ENCODE data around the gene ZNF254. TPM values are rescaled to one million over a fixed set of nuclear protein-coding genes. Genes with fewer than 3 reads are reported as not detected.

Gene ZNF254
- total and polyA plus RNA-seq, 7 donors: 1.2 to 7.0 (median 2.2) TPM

DNA sequence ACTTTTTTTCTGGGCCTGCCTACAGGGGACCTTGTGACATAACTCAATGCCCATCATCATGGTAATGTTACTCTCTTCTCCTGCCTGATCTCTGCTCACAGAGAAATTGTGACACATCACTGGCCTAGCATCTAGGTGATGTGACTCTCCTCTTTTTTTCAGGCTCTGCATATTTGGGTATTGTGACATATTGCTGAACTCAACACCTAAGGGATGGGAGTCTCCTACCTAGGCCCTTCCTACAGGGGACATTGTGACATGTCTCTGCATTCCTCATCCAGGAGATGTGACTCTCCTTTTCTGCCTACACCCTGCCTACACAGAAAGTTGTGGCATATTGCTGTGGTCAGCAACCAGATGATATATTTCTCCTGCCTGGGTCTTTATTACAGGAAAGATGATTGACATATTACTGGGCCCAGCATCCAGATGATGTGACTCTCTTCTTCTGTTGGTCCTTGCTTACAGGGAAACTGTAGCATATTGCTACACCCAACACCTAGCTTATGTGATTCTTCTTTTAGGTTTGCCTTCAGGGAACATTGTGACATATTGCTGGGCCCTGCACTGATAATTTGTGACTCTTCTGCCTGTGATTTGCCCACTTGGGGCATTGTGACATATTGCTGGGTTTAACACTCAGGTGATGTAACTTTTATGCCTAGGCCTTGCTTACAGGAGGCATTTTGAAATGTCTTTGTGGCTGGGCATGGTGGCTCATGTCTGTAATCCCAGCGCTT, 21.0 kb upstream of the ZNF254 start:
- 93 to 100% (median 100%) methylated on average over 1 of the region's 1 CpG for WGBS, 3 donors
- no peak for ATAC-seq
- no peaks in the 10 kb centered on the region for H3K4me1 ChIP-seq
- no peak overlapping the region for H3K27ac ChIP-seq
- no peaks in the 10 kb centered on the region for H3K27me3 ChIP-seq (ENCODE audit: insufficient read depth in 3 of 3, low read length in 2 of 3)
- H3K4me3 ChIP-seq: no peak overlapping the region
- H3K36me3 ChIP-seq (ENCODE audit: insufficient read depth in 1 of 2, low read depth in 1 of 2): peaks cover 0 to 7% of the 10 kb centered on the region in 2 donors
- TF ChIP-seq, protein P1, sequence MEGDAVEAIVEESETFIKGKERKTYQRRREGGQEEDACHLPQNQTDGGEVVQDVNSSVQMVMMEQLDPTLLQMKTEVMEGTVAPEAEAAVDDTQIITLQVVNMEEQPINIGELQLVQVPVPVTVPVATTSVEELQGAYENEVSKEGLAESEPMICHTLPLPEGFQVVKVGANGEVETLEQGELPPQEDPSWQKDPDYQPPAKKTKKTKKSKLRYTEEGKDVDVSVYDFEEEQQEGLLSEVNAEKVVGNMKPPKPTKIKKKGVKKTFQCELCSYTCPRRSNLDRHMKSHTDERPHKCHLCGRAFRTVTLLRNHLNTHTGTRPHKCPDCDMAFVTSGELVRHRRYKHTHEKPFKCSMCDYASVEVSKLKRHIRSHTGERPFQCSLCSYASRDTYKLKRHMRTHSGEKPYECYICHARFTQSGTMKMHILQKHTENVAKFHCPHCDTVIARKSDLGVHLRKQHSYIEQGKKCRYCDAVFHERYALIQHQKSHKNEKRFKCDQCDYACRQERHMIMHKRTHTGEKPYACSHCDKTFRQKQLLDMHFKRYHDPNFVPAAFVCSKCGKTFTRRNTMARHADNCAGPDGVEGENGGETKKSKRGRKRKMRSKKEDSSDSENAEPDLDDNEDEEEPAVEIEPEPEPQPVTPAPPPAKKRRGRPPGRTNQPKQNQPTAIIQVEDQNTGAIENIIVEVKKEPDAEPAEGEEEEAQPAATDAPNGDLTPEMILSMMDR (IDR thresholded peaks at IDR 0.05): no peak
- H3K9me3 ChIP-seq: no peaks in the 10 kb centered on the region
- intact Hi-C loops (cut with DNase I): no loop called here
- no peak for DNase-seq

DNA sequence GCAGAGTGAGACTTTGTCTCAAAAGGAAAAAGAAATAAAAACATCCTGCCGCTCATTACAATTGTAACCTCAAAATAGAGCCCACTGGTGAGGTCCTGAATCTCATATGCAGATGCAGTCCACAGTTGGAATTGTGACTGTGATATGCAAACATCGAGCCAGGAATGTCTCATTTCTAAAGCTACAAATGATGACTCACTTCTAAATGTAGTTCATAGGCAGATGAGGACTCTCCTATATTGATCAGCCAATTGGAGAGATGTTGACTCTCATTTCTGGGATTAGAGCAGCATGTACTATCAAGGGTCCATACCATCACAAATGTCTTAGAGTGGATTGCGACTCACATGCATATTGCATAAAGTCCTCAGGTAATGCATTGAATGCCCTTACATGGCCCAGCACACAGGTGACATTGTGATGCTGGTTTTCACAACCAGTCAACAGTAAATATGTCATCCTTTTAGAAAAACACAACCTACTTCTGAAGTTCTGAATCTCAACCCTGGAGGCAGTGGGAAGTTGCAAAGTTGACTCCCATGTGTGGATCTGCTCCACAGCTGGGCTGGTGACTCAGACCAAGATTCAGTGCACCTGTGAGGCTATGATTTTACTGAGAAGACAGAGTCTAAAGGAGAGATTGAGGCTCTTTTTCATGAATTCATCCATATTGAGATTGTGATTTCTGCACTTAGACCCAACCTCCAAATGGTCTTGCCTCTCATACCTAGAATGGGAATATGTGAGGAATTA, 16.9 kb upstream of the ZNF254 start:
- H3K27me3 ChIP-seq (ENCODE audit: insufficient read depth in 3 of 3, low read length in 2 of 3): no peaks in the 10 kb centered on the region
- intact Hi-C loops (cut with DNase I): no loop called here
- TF ChIP-seq, protein P1 (IDR thresholded peaks at IDR 0.05): no peak
- H3K4me1 ChIP-seq: no peaks in the 10 kb centered on the region
- ATAC-seq (no peak), DNase-seq (no peak)
- H3K4me3 ChIP-seq: no peak overlapping the region
- no peak overlapping the region for H3K27ac ChIP-seq
- WGBS, 3 donors: 94 to 95% (median 95%) methylated on average over 3 of the region's 3 CpGs
- no peaks in the 10 kb centered on the region for H3K9me3 ChIP-seq
- peaks cover 0 to 7% of the 10 kb centered on the region in 2 donors for H3K36me3 ChIP-seq (ENCODE audit: insufficient read depth in 1 of 2, low read depth in 1 of 2)

DNA sequence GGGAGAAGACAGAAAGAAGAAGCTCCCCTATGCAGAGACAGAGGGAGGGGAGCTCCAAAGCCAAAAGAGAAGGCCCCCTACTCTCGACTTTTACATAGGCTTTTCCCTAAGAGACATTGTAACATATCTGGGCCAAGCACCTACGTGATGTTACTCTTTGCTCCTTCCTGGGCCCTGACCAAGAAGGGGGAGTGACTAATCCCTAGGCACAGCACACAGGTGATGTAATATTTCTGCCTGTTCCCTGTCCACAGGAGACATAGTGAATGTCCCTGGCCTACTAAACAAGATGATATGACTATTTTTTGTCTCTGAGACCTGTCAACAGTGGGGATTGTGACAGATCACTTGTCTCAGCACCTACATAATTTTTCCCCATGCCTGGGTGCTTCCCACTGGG, 15.9 kb upstream of the ZNF254 start:
- Histone ChIP-seq H3K36me3 (ENCODE audit: insufficient read depth in 1 of 2, low read depth in 1 of 2) (peaks cover 0 to 7% of the 10 kb centered on the region in 2 donors), H3K9me3 (no peaks in the 10 kb centered on the region), H3K27ac (no peak overlapping the region), H3K4me1 (no peaks in the 10 kb centered on the region), H3K27me3 (ENCODE audit: insufficient read depth in 3 of 3, low read length in 2 of 3) (no peaks in the 10 kb centered on the region), H3K4me3 (no peak overlapping the region)
- TF ChIP-seq, protein P1 (IDR thresholded peaks at IDR 0.05): no peak
- DNase-seq: no peak
- 76 to 90% (median 84%) methylated on average over 2 of the region's 2 CpGs for WGBS, 3 donors
- intact Hi-C loops (cut with DNase I): no loop called here
- ATAC-seq: no peak

DNA sequence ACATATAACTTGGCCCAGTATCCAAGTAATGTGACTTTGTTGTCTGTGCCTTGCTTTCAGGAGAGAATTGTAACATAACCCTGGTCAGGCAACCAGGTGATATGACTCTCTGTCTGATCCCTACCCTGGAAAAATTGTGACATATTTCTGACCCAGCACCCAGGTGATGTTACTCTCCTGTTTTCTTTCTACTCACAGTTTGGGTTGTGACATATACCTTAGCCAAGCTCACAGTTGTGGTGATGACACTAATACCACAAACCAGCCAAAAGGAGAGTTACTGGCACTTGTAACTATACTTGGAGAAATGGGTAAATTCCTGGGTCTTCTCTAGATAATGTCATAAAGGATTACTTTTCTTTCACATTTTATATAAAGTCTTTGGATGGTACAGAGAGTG, 14.3 kb upstream of the ZNF254 start:
- Histone ChIP-seq H3K4me1 (no peaks in the 10 kb centered on the region), H3K36me3 (ENCODE audit: insufficient read depth in 1 of 2, low read depth in 1 of 2) (peaks cover 0 to 4% of the 10 kb centered on the region in 2 donors), H3K27ac (no peak overlapping the region), H3K4me3 (no peak overlapping the region), H3K9me3 (no peaks in the 10 kb centered on the region), H3K27me3 (ENCODE audit: insufficient read depth in 3 of 3, low read length in 2 of 3) (no peaks in the 10 kb centered on the region)
- TF ChIP-seq, protein P1 (IDR thresholded peaks at IDR 0.05): no peak
- DNase-seq (no peak), ATAC-seq (no peak)
- intact Hi-C loops (cut with DNase I): no loop called here

Data from psoas muscle (tissue), 8 donors.